ENCODE data around the gene TRIM25.

The TRIM25 gene

DNA sequence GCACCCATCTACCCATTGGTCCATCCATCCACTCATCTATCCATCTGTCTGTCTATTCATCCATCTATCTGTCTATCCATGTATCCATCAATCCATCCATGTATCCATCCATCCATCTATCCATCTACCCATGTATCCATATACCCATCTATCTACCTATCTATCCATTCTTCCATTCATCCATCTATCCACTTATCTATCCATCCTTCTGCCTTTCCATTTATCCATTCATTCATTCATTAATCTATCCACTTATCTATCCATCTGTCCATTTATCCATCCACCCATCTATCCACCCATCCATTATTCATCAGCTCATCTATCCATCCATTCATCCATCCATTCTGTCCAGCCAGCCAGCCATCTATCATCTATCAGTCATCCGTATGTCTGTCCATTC lies 21.5 kb downstream of the TRIM25 start:
- DNase-seq: no peak

- peak; percentile 63 for DNase-seq
Observed at GRCh38 chr17:56891751-56892150, 22.1 kb downstream of the TRIM25 start.

- no peak for DNase-seq
Observed at GRCh38 chr17:56890906-56891674, 22.8 kb downstream of the TRIM25 start.

GRCh38 chr17:56890390-56890789 lies 23.5 kb downstream of the TRIM25 start:
- DNase-seq: no peak

DNA sequence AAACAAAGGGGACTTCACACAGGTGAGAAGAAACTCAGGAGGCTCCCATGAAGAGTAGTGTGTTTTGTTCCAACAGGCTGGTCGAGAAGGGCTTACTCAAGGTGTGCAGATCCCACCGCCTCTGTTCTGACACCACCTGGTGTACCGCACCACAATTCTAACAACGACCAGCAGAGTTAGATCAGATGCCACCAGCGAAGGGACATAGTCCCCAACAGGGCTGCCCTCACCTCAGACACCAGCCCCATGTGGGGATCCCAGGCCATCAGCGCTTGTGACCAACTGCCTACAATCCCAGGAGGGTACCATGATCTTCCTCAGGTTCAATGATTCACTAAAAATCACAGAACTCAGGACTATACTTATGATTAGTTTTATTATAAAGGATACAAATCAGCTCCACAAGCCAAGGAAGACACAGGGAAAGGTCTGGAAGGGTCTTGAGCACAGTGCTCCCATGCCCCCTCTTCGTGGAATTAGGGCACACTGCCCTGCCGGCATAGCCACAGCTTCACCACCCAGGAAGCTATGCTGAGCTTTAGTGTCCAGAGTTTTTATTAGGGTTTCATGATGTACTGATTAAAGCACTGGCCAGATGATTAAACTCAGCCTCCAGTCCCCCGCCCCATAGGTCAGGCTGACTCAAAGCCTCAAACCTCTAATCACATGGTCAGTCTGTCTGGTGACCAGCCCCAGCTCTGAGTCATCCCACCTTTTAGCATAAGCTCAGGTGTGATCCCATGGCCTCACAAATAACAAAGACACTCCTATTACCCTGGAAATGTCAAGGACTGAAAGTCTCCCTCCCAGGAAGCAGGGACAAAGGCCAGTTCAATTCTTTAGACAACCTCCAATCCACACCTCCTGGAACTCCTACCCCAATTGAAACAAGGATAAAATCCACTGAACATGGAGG lies 26.0 kb downstream of the TRIM25 start:
- no peak for DNase-seq

DNA sequence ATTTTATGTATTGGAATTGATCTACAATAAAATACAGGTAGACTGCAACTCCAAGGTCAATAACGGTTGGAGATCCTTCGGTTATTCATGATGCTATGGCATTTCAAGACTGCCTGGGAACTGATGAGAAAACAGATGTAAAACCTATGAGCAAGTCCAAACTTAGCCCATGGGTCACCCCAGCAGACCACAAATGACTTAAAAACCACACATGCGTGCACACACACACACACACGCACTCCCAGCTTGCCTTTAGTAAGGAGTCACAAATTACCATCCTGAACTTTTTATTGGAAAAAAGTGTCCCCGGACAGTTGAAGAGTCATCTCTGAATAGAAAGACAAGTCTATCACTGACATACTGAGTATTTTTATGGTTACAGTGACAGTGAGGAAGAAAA lies 26.7 kb downstream of the TRIM25 start:
- no peak for DNase-seq

- no peak for DNase-seq
Observed at GRCh38 chr17:56886288-56886731, 27.5 kb downstream of the TRIM25 start.

DNA sequence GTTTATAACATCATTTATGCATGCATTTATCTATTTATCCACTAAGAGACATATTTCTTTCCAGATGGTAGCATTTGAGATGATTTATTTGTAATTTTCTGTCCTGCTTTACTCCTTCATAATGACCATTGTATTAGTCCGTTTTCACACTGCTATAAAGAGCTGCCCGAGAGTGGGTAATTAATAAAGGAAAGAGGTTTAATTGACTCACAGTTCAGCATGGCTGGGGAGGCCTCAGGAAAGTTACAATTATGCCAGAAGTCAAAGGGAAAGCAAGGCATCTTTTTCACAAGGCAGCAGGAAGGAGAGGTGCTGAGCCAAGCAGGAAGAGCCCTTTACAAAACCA lies 28.6 kb downstream of the TRIM25 start:
- no peak for DNase-seq

- DNase-seq: no peak
Observed at GRCh38 chr17:56884483-56885311, 29.2 kb downstream of the TRIM25 start.

GRCh38 chr17:56883616-56884015 lies 30.2 kb downstream of the TRIM25 start:
- DNase-seq: no peak

DNA sequence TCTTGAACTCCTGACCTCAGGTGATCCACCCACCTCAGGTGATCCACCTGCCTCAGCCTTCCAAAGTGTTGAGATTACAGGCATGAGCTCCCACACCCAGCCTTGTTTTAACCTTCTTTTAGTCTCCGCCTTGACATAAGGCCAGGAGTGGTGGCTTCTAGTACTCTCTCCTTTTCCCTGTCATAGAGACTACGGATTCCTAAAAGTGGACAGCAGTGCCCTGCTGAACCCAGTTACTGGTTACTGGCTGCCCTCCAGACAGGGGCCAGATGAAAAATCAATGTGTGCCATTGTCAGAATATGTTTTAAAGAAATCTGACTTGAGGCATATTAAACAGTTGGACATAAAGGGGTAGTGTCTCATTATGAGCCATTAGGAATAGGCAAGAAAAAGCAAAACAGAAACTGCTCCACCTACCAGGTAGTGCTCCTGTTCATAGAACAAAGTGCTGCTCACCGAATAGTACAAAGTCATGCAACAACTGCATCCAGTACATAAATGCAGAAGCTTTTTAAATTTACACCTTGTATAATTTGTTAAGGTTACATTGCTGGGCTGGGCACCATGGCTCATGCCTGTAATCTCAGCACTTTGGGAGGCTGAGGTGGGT lies 32.1 kb downstream of the TRIM25 start:
- DNase-seq: no peak

DNA sequence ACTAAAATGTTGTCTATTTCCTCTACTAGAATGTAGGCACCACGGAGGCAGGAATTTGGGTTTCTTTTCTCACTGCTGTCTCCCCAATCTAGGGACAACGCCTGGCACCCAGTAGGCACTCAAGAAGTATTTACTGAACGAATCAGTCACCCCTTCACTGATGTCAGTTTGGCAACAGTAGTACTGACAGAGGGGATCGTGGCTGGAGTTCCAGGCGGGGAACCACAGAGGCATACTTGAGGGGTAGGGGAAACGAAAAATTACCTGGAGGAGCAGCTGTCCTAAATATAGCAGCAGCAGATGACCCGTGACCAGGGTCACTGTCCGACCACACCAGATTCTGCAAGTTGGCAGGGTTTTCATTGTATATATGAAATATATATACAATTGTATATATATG lies 33.3 kb downstream of the TRIM25 start:
- no peak for DNase-seq

DNA sequence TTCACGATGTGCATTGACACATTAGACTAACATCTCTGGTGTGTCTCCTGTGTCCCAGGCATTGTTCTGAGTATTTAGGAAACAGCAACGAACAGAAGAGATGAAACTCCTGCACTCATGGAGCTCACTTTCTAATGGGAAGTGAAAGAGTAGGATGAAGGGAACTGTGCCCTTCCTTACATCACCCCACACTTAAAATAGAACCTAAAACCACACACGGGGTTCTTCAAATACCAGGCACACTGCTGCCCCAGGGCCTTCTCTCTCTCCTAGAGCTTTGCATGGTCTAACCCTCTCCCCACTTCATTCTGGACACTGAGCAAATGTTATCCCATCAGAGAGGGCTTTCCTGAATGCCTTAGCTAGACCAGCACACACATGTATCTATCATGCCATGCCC lies 33.7 kb downstream of the TRIM25 start:
- no peak for DNase-seq

- DNase-seq: no peak
Observed at GRCh38 chr17:56879280-56879679, 34.6 kb downstream of the TRIM25 start.

GRCh38 chr17:56876766-56877179 lies 37.1 kb downstream of the TRIM25 start:
- DNase-seq: no peak

DNA sequence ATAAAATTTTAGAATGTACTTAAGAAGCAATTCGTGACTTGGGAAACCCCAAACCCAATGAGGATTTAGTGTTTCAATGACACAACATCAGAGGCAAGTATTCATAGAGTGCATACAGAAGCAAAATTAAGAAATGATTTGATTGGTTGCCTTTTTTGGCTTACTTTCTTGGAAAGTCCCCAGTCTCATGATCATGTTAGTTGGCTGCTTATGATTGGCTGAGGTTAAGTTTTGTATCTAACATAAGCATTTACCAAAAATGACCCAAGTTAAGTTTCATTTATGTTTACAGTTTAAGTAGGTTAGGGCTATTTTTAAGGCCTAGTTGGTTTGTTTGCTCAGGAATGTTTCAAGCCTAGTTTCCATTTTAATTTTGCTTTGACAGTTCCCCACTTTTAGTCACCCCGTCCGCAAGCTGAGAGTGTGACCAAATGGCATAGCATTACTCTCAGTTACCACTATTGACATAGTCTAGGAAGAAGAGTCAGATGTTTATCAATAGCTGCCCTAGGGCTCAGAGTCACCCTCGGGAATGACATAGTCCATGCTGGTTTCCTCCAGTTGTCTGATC lies 43.7 kb downstream of the TRIM25 start:
- DNase-seq: no peak

GRCh38 chr17:56868716-56869115 lies 45.1 kb downstream of the TRIM25 start:
- no peak for DNase-seq

DNA sequence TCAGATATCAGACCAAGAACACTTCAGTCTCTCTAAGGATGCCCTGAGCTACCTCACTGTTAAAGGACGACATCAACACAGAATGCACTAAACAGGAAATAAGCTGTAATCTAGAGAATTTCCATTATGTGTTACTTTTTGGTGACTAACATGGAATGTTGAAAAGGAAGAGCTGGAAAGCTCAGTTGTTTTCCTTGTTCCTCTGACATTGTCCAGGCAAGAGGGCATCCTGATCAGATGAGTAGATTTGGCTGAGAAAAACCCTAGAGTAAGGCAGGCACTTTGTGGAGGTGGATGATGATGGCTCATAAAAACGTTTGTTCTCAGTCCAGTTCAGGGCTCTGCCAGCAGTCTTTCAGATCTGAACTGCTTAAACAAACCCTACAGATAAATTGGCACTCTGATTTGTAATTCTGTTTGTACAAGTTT lies 45.9 kb downstream of the TRIM25 start:
- no peak for DNase-seq

- peak; percentile 54 for DNase-seq
Observed at GRCh38 chr17:56866496-56866895, 47.4 kb downstream of the TRIM25 start.

GRCh38 chr17:56866076-56866475 lies 47.8 kb downstream of the TRIM25 start:
- DNase-seq: no peak

GRCh38 chr17:56863974-56864373 lies 49.9 kb downstream of the TRIM25 start:
- no peak for DNase-seq

DNA sequence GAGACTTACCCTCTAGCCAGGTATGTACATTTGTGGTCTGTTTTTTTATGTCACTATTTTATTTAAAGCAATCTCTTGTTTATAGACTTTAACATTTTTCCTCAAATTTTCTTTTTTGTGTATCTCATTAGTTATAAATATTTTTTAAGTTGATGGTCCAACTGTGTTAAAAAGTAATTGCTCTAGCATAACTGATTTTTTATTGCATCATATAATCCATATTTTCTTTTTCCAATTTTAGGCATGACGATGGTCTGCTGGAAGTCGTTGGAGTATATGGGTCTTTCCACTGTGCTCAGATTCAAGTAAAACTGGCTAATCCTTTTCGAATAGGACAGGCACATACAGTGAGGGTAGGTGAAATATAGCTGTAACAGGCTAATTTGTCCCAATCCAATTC lies 52.0 kb downstream of the TRIM25 start:
- DNase-seq: no peak

Data from hematopoietic multipotent progenitor cell treated with erythropoietin and hydrocortisone succinate and interleukin-3 and kit ligand, for 6 days (in vitro differentiated cells).